Bone marrow (tissue), 2 donors: ENCODE data around the gene HYAL1.
"Not testable (repeated sequence)": the region's sequence is repeated elsewhere in the genome, so short reads cannot be mapped to it uniquely, and the experiment has no call there.

ENCODE experiments used
- DNase-seq, 2 donors: peaks; one replicate each; lab custom pipeline; 2025; lab: John Stamatoyannopoulos, UW

Gene HYAL1

DNA sequence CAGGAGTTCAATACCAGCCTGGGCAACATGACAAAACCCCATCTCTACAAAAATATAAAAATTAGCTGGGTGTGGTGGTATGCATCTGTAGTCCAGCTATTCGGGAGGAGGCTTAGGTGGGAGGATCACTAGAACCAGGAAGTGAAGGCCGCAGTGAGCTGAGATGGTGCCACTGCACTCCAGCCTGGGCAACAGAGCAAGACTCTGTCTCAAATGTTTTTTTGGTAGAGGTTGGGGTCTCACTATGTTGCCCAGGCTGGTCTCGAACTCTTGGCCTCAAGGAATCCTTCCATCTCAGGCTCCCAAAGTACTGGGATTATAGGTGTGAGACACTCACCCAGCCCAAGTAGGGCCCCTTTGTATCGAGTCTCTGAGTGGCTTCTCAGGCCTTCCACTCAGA, 9.3 kb downstream of the HYAL1 start:
- DNase-seq: no peak

GRCh38 chr3:50293079-50293801, 10.1 kb downstream of the HYAL1 start:
- DNase-seq: no peak

GRCh38 chr3:50292159-50293078, 11.0 kb downstream of the HYAL1 start, which contains the start of gene IFRD2:
IFRD2 (minus strand) TSS chr3:50292429; CDS start chr3:50292274, 155 bp downstream.
- DNase-seq: peak; percentile 78 to 96

- DNase-seq: no peak
These were observed 13.2 kb downstream of the HYAL1 start for GRCh38 chr3:50290161-50290641.

- no peak for DNase-seq
These were observed 14.2 kb downstream of the HYAL1 start for GRCh38 chr3:50289130-50289529.

GRCh38 chr3:50288387-50289007, 14.9 kb downstream of the HYAL1 start:
- no peak for DNase-seq

DNA sequence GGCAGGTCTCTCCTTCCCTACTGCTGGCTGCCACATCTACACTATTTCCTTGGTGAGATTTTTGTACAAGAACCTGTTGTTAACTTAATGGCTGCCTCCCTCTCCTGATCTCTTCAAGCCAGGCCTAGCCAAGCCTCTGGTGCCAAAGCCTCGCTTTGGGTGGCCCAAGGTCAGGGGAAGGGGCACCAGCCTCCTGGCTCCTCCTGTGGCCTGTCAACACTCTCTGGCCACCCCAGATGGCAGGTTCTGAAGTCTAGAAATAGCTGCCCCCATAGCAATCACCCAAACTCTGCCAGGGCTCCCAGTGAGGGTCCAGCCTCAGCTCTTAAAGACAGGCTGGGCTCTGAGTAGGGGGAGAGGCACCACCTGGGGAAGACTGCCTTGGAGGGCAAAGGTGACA, 16.1 kb downstream of the HYAL1 start:
- DNase-seq: no peak

GRCh38 chr3:50286322-50287227, 16.8 kb downstream of the HYAL1 start:
- DNase-seq: no peak

DNA sequence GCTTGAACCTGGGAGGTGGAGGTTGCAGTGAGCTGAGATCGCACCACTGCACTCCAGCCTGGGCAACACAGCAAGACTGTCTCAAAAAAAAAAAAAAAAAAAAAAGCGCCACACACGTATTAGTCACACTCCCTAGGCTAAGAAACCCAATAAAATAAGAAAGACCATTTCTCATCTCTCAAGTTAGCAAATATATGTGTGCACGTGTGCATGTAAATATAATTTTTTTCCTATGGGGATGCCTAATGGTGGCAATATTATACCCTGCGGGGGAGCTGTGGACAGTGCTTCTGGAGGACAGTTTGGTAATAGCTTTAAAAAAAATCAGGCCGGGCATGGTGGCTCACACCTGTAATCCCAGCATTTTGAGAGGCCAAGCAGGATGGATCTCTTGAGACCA, 19.3 kb downstream of the HYAL1 start:
- DNase-seq: not testable (repeated sequence)

DNA sequence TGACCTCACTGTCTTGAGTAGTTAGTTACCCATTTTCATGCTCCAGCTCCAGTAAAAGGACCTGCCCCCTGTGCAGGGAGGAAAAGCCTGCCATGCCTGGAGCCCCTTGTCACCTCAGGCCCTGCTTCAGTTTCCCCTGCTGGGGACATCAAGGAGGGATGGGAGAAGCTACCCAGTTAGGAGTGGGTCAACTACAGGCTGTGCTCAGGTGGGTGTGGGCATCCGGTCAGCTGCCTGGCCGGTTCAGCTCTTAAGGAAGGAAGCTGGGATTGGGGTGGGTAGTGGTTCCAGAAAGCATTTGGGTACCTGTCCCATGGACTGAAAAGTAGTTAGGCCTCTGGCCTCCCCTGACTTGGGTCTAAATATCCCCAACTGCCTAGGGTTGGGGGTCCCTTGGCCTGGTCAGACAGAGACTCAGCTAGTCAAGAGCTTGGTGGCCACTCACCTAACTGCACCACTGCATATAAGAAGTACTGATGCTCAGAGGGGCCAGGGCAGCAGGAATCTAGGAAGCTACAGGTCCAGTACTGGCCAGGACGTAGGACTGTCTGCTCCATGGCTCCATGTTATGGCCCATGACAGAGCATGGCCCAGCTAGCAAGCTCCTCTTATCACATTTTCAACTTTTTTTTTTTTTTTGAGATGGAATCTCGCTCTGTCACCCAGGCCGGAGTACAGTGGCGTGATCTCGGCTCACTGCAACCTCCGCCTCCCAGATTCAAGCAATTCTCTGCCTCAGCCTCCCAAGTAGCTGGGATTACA, 23.9 kb downstream of the HYAL1 start:
- no peak for DNase-seq

GRCh38 chr3:50278880-50279224, 24.5 kb downstream of the HYAL1 start, which contains the start of gene LSMEM2:
LSMEM2 (plus strand) TSS chr3:50279087; CDS start chr3:50279114, 27 bp downstream.
- DNase-seq: no peak

DNA sequence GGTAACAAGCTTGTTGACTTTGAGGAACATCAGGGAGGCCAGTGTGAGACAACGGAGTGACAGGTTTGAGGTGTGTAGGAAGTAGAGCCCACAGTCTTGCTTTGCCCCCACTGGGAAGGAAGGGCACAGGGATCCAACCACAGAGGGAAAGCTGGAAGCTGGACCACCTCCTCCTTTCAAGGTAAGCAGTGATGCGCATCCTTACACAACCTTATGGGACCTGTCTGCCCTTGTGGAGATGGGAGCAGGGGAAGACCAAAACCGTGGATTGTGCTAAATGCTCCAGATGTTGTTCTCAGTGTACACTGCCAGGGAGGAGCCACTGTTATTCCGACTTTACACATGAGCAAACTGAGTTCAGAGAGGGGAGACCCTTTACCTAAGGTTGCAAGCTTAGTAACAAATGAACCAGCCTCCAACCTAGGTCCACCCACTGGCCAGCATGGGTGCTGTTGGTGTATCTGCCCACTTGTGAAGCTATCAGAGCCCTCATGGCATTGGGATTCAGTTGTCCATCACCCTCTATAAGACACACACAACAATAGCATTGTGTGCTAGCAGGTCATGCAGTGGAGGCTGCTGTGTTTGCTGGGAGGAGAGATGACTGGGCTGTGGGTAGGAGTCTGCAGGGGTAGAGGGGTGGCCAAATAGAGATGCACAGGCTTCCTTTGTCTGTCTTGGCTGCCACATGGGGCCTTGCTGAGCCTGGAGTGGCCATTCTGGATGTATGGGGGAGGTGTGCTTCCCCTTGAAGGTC, 25.1 kb downstream of the HYAL1 start:
- no peak for DNase-seq

DNA sequence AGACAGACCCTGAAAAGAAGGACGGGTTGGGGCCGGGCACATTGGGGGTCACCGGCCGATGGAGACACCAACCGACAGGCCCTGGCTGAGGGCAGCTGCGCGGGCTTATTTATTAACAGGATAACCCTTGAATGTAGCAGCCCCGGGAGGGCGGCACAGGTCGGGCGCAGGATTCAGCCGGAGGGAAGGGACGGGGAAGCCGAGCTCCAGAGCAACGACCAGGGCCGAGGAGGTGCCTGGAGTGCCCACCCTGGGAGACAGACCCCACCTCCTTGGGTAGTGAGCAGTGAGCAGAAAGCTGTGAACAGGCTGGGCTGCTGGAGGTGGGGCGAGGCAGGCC, 26.6 kb downstream of the HYAL1 start:
- no peak for DNase-seq

- no peak for DNase-seq
These were observed 27.2 kb downstream of the HYAL1 start for GRCh38 chr3:50275996-50276761.

- DNase-seq: no peak
These were observed 28.0 kb downstream of the HYAL1 start for GRCh38 chr3:50275141-50275995.

DNA sequence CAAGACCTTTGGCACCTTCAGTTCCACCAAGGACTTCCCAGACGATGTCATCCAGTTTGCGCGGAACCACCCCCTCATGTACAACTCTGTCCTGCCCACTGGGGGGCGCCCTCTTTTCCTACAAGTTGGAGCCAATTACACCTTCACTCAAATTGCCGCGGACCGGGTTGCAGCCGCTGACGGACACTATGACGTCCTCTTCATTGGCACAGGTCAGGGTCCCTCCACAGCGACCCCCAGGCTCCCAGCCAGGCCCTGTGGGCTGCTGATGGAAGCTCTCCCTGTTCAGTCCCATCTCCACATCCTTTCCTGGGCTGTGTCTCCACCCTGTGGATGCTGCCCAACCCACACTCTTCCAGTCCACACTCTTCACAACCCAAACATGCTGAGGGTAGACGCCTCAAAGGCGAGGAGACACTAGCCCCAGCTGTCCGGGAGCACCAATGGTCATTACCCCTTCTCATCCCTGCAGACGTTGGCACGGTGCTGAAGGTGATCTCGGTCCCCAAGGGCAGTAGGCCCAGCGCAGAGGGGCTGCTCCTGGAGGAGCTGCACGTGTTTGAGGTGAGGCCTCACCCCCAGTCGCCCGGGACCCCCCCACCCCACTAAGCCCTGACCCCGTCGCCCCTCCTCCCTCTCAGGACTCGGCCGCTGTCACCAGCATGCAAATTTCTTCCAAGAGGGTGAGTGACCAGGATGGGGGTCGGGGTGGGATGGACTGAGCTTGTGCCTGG, 28.8 kb downstream of the HYAL1 start:
- peak; percentile 37 to 49 for DNase-seq

- DNase-seq: no peak
These were observed 29.7 kb downstream of the HYAL1 start for GRCh38 chr3:50273689-50274065.
